GM19193 (cell line): ENCODE results near the gene CLDN7.

Experiments used
- POLR2A ChIP-seq: IDR thresholded peaks from 4 replicates; pipeline ENCODE4 v1.6.1; 2011; ENCODE audit not compliant: insufficient read depth, insufficient read length; ENCODE audit errors: extremely low read depth

CLDN7 gene, protein sequence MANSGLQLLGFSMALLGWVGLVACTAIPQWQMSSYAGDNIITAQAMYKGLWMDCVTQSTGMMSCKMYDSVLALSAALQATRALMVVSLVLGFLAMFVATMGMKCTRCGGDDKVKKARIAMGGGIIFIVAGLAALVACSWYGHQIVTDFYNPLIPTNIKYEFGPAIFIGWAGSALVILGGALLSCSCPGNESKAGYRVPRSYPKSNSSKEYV

DNA sequence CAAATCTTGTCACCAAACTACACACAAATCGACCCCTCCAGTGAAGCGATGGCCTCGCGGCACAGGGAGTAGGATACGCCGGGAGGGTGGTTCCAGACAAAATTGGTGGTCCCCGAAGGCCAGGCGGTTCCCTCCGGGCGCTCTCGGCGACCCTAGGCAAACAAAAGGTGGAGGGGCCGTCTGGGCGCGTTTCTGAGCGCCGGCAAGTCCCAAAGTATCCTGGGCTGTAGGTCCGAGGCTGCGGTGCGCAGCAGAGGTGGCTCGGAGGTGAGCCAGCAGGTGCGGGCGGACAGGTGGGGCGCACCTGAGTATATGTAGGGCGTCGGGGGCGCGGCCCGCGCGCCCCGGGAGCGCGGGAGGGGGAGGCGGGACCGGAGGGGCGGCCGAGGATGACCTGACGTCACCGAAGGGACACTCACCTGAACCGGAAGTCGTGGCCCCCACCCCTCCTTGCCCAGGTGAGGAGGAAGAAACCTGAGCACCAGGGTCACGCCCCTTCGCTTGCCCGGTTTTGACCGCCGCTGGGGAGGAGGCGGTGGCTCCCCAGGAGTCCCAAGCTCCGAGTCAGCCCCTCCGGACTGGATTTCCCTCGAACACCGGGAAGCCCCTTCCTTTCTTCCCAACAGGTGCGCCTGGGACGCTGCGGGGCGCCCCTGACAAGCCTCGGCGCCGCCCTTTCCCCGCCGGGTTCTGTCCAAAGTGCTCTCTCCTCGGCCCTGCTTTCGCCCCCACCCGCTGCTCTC lies at the start of gene CLDN7:
Gene CLDN7, minus strand, starts transcription at position 287 of the 743 bp plus-strand sequence. CDS start 435 bp downstream, outside the sequence.
- no peak for TF ChIP-seq POLR2A

GRCh38 chr17:7311110-7311705 lies 48.9 kb upstream of the CLDN7 start:
- no peak for TF ChIP-seq POLR2A

- TF ChIP-seq POLR2A: no peak
Observed at GRCh38 chr17:7309628-7310027, 47.4 kb upstream of the CLDN7 start.

GRCh38 chr17:7308625-7309433 lies 46.6 kb upstream of the CLDN7 start:
- peak; percentile 57 for TF ChIP-seq POLR2A

GRCh38 chr17:7307686-7308624 lies 45.7 kb upstream of the CLDN7 start:
- TF ChIP-seq POLR2A: no peak

GRCh38 chr17:7306911-7307685 lies 44.8 kb upstream of the CLDN7 start, which contains the start of gene EIF5A:
EIF5A (plus strand) TSS chr17:7307628; CDS start chr17:7309636, 2,008 bp downstream.
- peak; percentile 89 for TF ChIP-seq POLR2A

GRCh38 chr17:7304179-7304578 lies 41.9 kb upstream of the CLDN7 start:
- no peak for TF ChIP-seq POLR2A

DNA sequence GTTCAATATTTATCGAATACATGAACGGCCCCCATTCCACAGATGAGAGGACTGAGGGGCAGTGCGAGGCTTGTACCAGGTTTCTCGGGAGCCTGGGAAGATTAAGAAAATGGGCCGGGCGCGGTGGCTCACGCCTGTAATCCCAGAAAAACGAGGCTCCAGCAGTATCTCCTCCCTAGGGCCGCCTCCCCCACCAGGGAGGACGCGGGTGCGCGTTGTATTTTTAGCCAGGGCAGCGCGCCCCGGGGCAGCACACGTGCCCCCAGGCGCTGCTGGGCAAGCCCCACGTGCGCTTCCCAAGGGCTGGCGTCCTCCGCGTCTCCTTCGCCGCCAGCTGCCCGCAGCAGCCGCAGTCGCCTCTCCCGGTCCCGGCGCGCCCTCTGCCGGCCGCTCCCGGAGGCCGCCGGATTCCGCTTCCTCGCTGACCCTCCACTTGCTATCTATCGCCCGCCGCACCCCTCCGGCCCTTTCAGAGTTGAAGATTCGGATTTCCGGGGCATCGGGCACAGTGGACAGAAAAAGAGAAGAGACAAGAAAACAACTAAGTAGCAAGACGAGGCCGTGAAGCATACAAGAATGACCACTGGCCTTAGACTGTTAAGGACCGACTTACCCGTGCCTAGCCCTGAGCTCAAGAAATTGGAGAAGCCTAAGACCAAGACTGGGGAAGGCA lies 34.0 kb upstream of the CLDN7 start:
- no peak for TF ChIP-seq POLR2A

GRCh38 chr17:7295230-7296180 lies 33.2 kb upstream of the CLDN7 start:
- no peak for TF ChIP-seq POLR2A

DNA sequence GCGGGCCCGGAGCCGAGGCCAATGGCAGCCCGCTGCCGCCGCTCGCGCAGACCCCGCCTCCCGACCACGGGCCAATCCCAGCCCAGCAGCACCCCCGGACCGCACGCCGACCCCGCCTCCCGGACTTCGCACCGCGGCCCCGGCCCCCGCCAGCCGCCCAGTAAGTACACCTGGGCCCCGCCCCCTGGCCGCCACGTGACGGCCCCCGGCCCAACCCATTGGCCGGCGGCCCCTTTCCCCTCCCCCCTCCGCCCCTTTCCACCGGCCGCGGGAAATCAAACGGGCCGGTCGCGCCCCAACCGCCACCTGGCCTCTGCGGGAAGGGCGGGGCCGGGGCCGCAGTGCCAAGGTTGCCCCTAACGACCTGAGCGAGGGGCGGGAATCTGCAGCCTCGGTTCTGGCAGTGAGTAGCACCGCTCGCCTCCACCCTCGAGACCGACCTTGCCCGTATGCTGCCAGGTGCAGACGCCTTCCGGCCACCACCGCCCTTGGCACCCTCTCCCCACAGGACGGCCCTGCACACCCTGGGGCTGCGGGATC lies 32.4 kb upstream of the CLDN7 start, which contains the start of gene YBX2:
Gene YBX2, minus strand, starts transcription at position 26 of the 540 bp plus-strand sequence. CDS start 139 bp downstream, outside the sequence.
- TF ChIP-seq POLR2A: no peak

GRCh38 chr17:7293816-7294613 lies 31.7 kb upstream of the CLDN7 start:
- no peak for TF ChIP-seq POLR2A

DNA sequence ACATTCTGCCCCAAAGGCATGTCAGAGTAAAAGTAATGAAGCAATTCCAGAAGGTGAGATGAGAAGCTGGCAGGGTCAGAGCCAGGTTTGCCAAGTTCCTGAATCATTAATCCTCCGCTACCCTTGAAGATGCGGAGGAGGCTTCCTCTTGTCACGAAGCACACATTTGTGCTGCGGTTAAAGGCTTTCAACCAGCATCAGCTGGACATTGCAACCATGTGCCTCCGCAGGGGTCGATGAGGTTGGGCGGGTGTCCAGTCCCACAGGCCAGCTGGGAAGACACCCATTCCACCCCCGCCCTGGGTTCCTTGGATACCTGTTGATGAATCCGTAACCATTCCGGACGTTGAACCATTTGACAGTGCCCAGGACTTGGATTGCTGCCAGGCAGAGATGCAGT lies 30.9 kb upstream of the CLDN7 start:
- TF ChIP-seq POLR2A: no peak
